NAMALWA (cell line): Measurements from ENCODE around the gene PRR29.

Experiments
- DNase-seq: peaks from one replicate; pipeline ENCODE4 v3.0.0-alpha.2; 2015; ENCODE audit warnings: low spot score

PRR29 gene

DNA sequence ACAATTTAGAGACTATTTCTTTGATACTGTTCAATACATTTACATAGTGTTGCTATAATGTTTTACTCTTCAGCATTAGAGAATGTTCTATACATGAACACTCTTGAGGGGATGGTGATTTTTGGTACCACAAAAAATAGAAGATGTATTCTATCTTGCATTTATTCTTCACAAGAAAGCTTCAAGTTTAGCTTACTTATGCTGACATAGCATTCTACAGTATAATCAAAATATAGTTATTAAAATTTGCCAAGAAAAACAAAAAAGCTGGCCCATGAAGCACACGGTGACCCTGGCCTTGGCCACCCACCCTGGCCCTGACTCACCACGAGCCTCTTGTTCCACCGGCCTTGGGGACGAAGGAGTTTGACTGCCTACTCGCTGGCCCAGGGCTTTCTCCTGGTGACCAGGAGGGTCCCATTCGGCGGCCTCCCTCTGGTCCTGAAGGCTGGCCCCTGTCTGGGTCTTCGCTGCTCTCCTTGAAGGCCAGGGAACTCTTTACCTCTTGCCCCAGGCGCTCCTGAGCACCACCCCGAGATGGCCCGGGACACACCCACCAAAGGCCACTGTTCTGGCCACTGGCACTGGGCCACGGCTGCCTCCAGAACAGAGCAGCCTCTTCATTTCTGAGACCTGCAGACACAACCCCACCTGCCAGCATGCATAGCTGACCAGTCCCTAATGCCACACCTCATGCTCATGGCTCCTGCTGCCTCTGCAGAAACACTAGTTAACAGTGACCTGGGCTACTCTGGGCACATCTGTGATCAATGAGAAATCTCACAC, 44.7 kb downstream of the PRR29 start:
- DNase-seq: no peak

DNA sequence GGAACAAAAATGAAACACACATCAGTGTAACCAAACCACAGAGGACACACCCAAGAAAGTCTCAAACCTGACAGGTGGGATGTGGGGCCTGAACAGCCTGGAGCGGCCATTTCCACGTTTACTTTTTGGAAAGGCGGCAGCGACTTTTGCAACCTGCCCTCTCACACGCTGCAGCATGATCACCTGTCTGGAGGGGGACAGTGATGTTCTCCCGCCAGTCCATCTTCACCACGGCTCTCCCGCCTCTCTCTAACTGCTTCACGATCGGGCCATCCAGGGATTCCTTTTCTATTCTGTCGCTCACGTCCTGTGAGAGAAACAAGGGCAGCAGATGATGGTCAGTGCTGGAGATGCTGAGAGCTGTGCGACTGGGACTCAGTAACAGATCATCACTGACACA, 47.0 kb downstream of the PRR29 start:
- DNase-seq: no peak

DNA sequence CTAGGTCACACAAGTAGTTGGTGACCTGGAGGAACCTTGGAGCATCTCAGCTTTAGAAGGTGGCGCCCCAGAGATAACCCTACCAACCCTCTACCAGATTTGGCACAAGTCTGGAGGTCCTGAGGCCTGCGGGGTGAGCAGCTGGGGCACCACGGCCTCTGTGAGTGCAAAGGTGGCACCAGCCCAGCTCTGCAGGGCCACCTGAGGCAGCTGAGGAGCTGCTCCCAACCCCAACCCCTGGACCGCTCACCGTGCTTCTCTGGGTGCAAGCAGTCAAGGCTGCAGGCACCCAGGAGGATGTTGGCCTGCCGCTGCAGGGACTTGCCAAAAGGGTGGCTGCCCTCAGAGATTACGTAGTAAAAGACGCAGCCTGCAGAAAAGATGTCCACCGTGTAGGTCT, 50.7 kb downstream of the PRR29 start:
- DNase-seq: no peak

DNA sequence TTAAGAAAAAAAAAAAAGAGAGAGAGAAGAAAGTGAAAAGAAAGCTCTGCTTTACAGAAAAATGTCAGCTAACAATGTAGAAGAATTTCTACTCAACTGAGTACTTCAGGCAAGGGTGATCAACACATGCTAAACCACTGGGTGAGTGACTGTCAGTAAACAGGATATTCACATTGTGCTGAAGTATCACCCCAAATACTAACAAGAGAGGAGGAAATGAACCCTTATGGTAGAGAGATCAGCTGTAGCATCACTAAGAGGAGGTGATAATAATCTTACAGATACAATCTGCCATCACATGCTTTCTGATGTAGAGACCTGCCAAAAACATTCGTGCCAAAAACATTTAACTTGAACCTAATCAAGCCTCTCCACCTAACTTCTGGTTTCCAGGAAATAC, 53.0 kb downstream of the PRR29 start:
- DNase-seq: no peak

DNA sequence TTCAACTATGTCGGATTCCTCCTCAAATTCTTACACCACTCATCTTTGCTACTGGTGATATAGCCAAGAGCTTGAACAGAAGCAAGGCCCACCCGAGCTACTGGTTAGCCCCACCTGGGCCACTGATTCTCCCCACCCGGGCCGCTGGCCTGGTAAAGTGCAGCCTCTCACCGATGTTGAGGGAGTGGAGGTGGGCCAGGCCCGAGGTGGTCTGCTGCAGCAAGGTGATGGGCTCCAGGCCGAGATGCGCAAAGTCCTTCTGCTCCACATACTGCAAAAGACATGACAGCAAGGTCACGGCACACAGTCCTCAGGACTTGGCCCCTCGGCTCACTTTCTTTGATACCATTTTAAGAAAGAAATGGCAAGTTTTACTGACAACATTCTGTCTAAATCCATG, 55.0 kb downstream of the PRR29 start:
- no peak for DNase-seq
